ENCODE results near the gene GTF2A1L.

- no peak for TF ChIP-seq CTCF (conservative IDR thresholded peaks at IDR 0.05; ENCODE audit: low read depth in 2 of 2)
- TF ChIP-seq REST (IDR thresholded peaks at IDR 0.05; ENCODE audit: unreplicated experiment): no peak
- no peak for TF ChIP-seq ETS1 (IDR thresholded peaks at IDR 0.05)
- TF ChIP-seq ZNF331 (CRISPR knock-in tag; IDR thresholded peaks at IDR 0.05; ENCODE audit: low read depth): no peak
- no peak for TF ChIP-seq EZH2phosphoT487 (IDR thresholded peaks at IDR 0.05; ENCODE audit: unreplicated experiment)
- TF ChIP-seq CREB1 (CRISPR knock-in tag; IDR thresholded peaks at IDR 0.05; ENCODE audit: low read depth): no peak
- no peak for TF ChIP-seq EZH2 (IDR thresholded peaks at IDR 0.05; ENCODE audit: low read depth, unreplicated experiment)
- TF ChIP-seq POLR2AphosphoS5 (IDR thresholded peaks at IDR 0.05; ENCODE audit: low read depth): no peak
- TF ChIP-seq NANOG (IDR thresholded peaks at IDR 0.05; ENCODE audit: borderline replicate concordance): no peak
- no peak for TF ChIP-seq ZNF114 (CRISPR knock-in tag; IDR thresholded peaks at IDR 0.05)
- TF ChIP-seq JUNB (IDR thresholded peaks at IDR 0.05; ENCODE audit: unreplicated experiment): no peak
Measured at GRCh38 chr2:48694149-48694548, 76.5 kb downstream of the GTF2A1L start.
